ENCODE measurements around the gene SEZ6L. TPM values are rescaled to one million over a fixed set of nuclear protein-coding genes. Genes with fewer than 3 reads are reported as not detected.

Gene SEZ6L
- not detected in 5 replicates for total RNA-seq (2022; extraction: Qiagen RNA extraction)

GRCh38 chr22:26169315-26170111, at the start of gene SEZ6L:
TSS of gene SEZ6L (plus strand) at chr22:26169462. CDS start at chr22:26169670, 208 bp downstream.

GRCh38 chr22:26428515-26429457, 259.5 kb downstream of the SEZ6L start, which contains the start of gene ASPHD2:
TSS of gene ASPHD2 (plus strand) at chr22:26429260. CDS start at chr22:26433616, 4,356 bp downstream.

Data from A549 treated with Mapracorat at 1 μM for 4 hours (cell line).